ENCODE results near the gene DNAL4.

The DNAL4 gene

DNA sequence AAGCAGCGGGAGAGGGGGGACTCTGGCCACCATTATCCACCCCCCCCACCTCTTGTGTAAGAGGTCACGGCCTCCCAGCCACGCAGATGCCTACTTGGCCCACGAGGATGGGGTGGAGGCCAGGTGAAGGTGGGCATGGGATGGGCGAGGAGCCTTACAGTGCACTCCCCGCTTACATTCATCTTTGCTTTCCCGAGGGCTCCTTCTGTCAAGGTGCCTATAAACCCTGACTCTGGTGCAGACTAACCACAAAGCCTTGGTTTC is 36.8 kb upstream of the DNAL4 start:
- TF ChIP-seq FOXP2 (optimal IDR thresholded peaks at IDR 0.05; ENCODE audit: borderline replicate concordance, extremely low read depth, extremely low read length, insufficient read depth) (no peak), TAF1 (IDR thresholded peaks at IDR 0.05; ENCODE audit: borderline replicate concordance, insufficient read depth, low read length) (no peak), SIN3A (IDR thresholded peaks at IDR 0.05; ENCODE audit: borderline replicate concordance, insufficient read depth, low read length) (no peak), POLR2AphosphoS5 (IDR thresholded peaks at IDR 0.05; ENCODE audit: low read depth, low read length) (no peak)
- TF ChIP-seq, protein P1, sequence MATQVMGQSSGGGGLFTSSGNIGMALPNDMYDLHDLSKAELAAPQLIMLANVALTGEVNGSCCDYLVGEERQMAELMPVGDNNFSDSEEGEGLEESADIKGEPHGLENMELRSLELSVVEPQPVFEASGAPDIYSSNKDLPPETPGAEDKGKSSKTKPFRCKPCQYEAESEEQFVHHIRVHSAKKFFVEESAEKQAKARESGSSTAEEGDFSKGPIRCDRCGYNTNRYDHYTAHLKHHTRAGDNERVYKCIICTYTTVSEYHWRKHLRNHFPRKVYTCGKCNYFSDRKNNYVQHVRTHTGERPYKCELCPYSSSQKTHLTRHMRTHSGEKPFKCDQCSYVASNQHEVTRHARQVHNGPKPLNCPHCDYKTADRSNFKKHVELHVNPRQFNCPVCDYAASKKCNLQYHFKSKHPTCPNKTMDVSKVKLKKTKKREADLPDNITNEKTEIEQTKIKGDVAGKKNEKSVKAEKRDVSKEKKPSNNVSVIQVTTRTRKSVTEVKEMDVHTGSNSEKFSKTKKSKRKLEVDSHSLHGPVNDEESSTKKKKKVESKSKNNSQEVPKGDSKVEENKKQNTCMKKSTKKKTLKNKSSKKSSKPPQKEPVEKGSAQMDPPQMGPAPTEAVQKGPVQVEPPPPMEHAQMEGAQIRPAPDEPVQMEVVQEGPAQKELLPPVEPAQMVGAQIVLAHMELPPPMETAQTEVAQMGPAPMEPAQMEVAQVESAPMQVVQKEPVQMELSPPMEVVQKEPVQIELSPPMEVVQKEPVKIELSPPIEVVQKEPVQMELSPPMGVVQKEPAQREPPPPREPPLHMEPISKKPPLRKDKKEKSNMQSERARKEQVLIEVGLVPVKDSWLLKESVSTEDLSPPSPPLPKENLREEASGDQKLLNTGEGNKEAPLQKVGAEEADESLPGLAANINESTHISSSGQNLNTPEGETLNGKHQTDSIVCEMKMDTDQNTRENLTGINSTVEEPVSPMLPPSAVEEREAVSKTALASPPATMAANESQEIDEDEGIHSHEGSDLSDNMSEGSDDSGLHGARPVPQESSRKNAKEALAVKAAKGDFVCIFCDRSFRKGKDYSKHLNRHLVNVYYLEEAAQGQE (IDR thresholded peaks at IDR 0.05; ENCODE audit: insufficient read depth in 1 of 2, low read depth in 2 of 2, low read length in 2 of 2), result no peak

DNA sequence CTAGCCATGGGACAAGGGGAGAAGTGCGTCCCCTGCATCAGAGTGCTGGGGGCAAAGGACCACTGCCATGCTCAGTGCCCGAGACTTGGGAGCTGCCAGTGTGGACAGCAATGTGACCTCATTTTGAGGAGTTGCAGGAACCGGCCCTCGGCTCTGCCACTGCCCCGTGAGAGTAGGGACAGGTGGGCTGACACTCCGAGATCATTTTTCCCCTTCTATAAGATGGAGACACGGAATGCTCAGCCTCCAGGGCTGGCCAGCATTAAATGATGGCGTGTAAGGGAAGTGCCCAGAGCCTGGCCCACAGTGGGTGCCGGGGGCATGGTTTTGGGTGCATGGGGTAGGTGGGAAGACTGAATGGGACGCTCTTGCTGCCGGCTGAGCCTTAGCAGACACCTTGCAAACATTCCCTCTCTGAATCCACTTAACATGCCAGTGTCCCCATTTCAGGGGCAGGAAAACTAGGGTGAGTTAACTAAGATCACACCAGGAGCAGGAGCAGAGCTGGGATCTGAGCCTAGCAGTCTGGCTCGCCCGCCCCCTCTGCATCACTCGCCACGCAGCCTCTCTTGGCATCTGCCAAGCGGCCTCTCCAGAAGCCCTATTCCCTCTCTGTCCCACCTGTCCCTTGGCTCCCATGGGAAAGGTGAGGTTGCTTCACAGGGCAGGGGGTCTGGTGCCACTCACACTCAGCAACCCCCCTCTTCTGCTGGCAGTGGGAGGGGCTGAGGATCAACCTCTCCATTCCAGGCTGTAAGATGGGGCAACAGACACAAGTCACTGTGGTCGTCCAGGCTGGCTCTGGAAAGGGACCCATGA is 36.3 kb upstream of the DNAL4 start:
- no peak for TF ChIP-seq SIN3A (IDR thresholded peaks at IDR 0.05; ENCODE audit: borderline replicate concordance, insufficient read depth, low read length)
- no peak for TF ChIP-seq TAF1 (IDR thresholded peaks at IDR 0.05; ENCODE audit: borderline replicate concordance, insufficient read depth, low read length)
- TF ChIP-seq, protein P1 (IDR thresholded peaks at IDR 0.05; ENCODE audit: insufficient read depth in 1 of 2, low read depth in 2 of 2, low read length in 2 of 2), result no peak
- no peak for TF ChIP-seq POLR2AphosphoS5 (IDR thresholded peaks at IDR 0.05; ENCODE audit: low read depth, low read length)
- no peak for TF ChIP-seq FOXP2 (optimal IDR thresholded peaks at IDR 0.05; ENCODE audit: borderline replicate concordance, extremely low read depth, extremely low read length, insufficient read depth)

DNA sequence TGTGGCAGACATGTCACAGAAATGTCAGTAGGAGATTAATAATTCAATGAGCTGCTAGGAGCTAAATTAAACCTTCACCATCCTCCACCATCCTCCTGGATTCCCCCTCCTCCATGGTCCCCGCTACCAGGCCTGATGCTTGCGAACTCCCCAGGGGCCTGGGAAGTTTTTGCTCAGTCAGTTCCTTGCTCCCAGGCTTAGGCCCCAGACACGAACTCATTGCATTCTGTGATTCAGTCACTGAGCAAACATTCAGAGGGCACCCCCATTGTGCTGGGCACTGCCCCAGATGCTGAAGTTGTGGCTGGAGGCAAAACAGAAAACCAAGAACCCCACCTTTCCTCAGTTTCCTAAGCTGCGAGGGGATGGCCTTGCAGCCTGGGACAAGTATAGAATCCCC is 35.5 kb upstream of the DNAL4 start:
- no peak for TF ChIP-seq TAF1 (IDR thresholded peaks at IDR 0.05; ENCODE audit: borderline replicate concordance, insufficient read depth, low read length)
- TF ChIP-seq FOXP2 (optimal IDR thresholded peaks at IDR 0.05; ENCODE audit: borderline replicate concordance, extremely low read depth, extremely low read length, insufficient read depth), result no peak
- no peak for TF ChIP-seq POLR2AphosphoS5 (IDR thresholded peaks at IDR 0.05; ENCODE audit: low read depth, low read length)
- no peak for TF ChIP-seq SIN3A (IDR thresholded peaks at IDR 0.05; ENCODE audit: borderline replicate concordance, insufficient read depth, low read length)
- TF ChIP-seq, protein P1 (IDR thresholded peaks at IDR 0.05; ENCODE audit: insufficient read depth in 1 of 2, low read depth in 2 of 2, low read length in 2 of 2), result no peak

DNA sequence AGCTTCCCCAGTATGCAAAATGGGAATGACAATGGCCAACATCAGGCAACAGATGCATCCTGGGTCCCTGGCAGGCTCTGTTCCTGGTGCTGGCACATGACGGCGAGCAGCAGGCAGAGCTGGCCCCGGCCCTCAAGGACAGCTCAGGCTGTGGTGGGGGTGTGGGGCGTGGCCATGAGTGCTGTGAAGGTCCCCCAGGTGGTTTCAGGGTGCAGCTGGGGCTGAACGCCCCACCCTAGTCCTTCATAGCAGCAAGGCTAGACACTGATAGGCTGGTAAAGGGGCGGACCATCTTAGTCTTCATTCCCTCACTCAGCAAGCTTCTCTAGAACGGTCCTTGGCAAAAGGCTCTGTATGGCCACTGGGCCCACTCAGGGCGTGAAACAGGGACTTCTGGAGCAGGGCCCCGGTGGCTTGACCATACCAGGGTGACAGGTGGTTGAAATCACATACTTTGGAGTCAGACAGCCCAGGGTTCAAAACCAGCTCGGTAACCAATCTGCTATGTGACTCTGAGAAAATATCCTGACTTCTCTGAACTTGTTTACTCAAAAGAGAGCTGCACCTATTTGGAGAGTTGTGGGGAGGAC is 34.8 kb upstream of the DNAL4 start:
- TF ChIP-seq, protein P1 (IDR thresholded peaks at IDR 0.05; ENCODE audit: insufficient read depth in 1 of 2, low read depth in 2 of 2, low read length in 2 of 2), result no peak
- TF ChIP-seq FOXP2 (optimal IDR thresholded peaks at IDR 0.05; ENCODE audit: borderline replicate concordance, extremely low read depth, extremely low read length, insufficient read depth), result no peak
- no peak for TF ChIP-seq TAF1 (IDR thresholded peaks at IDR 0.05; ENCODE audit: borderline replicate concordance, insufficient read depth, low read length)

Data from PFSK-1 (cell line).